ENCODE data around the gene TEAD4.

The TEAD4 gene

DNA sequence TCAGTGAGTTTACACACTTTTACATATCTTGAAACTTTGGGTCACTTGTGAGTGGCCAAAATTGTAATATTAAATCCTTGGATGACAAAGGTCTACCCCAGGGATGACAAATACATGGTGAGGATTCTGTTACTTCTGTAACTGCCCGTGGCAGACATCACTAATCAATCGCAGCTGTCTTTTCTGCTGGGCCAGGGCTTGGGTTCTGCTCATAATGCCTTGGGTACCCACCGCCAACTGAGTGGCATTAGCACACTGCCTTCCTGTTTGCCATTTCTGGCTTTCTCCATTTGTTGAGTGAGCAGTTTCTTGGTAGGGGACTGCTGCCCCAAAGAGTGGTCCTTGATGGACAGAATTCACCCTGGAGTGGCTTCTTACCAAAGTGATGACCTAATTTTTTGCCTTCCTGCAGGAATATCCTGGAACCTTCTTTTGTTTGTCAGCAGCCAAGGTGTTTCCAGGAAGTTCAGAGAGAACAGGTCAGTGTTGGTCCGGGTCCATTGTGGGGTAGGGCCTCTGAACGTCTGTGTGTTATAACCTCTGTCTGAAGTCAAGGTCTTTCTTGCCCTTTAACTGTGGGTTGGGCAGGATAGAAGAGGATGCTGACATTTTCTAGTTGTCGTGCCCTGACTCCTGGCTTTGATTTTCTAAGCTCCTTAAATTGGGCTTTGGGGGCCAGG, 124.2 kb downstream of the TEAD4 start:
- DNase-seq (ENCODE audit: low spot score), result no peak

DNA sequence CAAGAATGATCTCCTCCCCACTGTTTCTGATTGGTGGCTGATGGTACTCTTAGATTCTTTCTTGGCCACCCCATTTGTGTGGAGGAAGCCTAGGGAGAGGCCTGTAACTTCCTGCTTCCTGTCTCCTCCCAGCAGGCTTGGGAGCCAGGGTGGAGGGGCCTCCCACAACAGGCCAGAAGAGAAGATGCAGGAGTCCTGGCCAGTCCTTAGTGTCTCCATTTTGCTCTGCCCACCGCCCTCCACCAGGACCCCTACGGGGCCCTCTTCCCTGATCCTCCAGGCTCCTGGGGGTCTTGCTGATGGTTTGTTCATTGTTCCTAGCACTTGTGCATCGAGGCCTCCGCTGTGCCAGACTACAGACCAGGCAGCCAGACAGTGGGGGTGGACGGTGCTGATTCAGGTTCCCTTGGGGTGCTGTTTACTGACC, 124.7 kb downstream of the TEAD4 start:
- no peak for DNase-seq (ENCODE audit: low spot score)

DNA sequence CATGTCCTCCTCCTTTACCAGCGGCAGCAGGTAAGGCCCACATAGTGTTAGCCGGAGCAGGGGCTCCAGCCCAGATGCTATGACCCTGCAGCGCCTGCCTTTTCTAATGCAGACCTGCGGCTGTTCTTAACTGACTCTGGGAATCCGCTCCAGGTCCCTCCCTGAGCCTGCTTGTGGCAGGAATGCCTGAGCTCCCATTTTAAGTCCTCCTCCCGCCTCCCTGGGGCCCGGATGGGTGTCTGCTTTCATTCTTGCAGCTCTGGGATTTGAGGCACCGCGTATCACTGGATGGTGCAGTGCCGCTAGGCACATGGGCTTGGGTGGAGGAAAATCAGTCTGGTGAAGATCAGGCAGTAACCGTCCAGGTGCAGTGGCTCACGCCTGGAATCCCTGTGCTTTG, 125.5 kb downstream of the TEAD4 start:
- DNase-seq (ENCODE audit: low spot score), result no peak

DNA sequence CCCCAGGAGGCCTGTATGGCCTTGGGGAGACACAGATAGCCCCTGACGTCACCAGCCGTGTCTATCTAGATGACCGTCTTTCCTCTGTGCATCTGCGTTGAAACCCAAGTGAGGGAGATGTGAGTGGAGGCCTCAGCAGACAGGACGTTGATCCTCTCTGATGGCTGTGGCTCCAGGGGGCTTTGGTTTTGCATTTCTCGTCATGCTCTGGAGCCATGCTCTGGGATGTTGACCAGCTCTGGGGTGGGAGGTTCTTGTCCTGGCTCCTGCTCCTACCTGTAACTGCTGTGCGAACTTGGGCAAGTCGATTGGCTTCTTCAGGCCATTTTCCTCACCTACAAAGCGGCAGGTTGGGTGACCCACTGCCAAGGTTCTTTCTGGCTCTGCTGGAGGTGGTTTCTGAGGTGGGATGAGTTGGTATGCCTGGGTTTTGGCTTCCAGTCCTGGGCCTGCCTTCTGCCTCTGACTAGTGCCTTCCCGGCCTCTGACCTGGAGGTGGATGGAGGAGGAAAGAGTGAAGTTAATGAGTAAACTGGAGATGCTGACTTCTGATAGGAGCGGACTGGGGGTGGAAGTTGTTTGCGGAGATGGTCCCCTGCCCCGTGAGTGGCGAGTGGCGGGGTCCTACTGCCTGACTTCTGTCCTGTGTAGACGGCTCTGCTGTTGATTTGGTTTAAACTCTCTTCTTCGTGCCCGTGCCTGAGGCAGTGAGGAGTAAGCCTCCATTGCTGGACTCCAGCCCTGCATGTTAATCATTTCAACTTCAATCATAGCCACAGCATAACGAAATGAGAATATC, 126.3 kb downstream of the TEAD4 start:
- DNase-seq (ENCODE audit: low spot score), result no peak

DNA sequence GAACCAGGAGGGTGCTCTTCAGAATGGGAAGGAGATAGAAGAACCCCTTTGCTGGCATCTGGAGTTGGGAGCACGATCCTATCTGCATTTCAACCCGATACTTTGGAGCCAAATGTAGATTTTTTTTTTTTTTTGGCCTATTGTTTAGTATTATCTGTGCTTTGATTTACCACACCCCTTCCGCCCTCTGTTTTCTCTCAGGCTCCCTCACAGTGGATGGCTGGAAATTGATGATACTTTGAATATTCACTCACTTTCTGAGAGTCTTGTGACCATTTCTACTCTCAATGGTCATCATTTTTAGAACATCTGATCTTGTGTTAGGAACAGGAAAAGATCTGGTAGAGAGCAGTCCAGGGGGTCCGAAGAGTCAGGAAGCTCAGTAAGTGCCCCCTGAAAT, 127.0 kb downstream of the TEAD4 start:
- DNase-seq (ENCODE audit: low spot score), result no peak

DNA sequence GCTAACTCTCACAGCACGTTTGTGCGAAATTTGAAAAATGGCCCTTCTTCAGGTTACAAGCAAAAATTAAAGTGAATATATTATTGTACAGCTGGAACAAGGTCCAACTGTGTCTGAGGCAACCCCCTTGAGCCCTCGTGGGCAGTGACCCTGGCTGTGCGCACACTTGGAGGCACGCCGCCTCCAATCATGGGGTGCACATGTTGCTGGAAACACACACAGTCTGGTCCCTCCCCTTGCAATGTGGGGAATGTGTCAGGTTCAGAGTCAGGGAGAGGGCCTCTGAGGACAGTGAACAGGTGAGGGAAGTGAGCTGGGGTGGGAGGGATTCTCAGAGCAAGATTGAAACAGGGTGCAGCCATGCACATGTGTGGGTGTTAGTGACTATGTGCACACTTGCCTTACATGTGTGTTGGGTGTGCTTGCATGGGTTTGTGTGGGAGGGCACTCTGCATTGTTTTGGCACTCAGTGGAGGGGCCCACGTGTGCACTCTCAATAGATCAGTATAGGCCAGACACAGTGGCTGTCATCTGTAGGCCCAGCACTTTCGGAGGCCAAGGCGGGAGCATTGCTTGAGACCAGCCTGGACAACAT, 127.6 kb downstream of the TEAD4 start:
- no peak for DNase-seq (ENCODE audit: low spot score)

DNA sequence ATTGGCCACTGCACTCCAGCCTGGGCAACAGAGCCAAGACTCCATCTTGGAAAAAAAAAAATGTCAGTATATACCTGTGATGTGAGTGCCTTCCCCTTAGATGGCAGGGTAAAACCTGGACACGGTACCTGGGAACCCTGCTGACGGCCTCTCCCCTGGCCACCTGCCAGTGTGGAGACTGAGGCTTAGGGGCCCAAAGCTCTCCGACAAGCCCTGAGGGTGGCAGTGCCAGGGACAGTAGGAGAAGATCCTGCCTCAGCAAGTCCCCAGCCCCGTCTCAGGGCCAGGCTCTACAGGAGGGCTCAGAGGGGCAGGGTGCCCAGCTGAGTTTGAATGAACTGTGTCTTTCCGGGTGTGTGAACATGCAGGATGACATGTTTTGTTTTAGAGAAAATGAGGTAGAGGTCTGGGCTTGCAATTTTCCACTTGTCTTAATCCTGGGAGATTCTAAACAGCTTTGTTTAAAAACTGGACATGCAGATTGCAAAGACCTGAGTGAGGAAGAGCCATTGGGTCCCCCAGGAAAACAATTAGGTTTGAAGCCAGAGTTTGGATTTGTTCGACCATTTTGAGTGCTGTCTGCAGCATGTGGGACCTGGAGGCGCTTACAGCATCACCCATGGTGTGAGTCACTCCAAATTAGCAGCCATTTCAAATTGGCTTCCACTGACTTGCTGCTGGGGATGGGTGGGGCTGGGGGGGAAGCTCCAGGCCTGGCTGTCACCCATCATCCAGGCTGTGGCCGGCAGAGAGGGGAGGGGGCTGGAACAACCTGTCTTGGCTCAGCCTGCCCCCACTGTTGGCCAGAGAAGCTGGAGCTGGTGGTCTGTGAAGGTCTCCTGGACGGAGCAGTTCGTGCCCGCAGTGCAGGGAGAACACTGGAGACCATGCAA, 128.8 kb downstream of the TEAD4 start:
- no peak for DNase-seq (ENCODE audit: low spot score)

DNA sequence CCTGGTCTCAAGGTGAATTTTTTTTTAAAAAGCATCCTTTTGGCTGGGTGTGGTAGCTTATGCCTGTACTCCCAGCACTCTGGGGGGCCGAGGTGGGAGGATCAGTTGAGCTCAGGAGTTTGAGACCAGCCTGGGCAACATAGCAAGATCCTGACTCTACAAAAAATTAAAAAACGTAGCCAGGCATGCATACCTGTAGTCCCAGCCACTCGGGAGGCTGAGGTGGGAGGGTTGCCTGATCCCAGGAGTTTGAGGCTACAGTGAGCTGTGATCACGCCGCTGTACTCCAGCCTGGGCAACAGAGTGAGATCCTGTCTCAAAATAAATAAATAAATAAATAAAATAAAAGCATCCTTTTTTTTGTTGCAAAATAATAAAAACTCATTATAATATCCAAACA, 130.4 kb downstream of the TEAD4 start:
- DNase-seq (ENCODE audit: low spot score), result no peak

Data from CD4-positive, alpha-beta T cell treated with Interleukin-15 for 4 hours (primary cell).